Mesenteric fat pad (tissue), 1 donor: ENCODE results near the gene IL11RA. TPM values are rescaled to one million over a fixed set of nuclear protein-coding genes. Genes with fewer than 3 reads are reported as not detected.

Source experiments
- DNase-seq: peaks from one replicate; pipeline ENCODE4 v3.0.0-alpha.2; 2020; ENCODE audit warnings: low spot score
- total RNA-seq: library from RNA; stranded (reverse); fragmentation: NEBNext Ultra II Directional; extraction: Animal tissue kit (Norgen Biotek cat#: 25700); gene quantifications from one replicate; pipeline ENCODE4 v1.2.1, GENCODE V29; 2021
- donor health status: DM: yes; HTN: yes; CAD: no.

Gene IL11RA
- total RNA-seq, 1 donor from 2014 or later: 15.6 TPM

GRCh38 chr9:34684816-34685215 lies 32.8 kb downstream of the IL11RA start:
- DNase-seq: no peak

- DNase-seq: no peak
Measured at GRCh38 chr9:34685591-34685990, 33.6 kb downstream of the IL11RA start.

GRCh38 chr9:34686231-34686630 lies 34.2 kb downstream of the IL11RA start:
- no peak for DNase-seq

GRCh38 chr9:34686732-34687131 lies 34.7 kb downstream of the IL11RA start:
- DNase-seq: no peak

- DNase-seq: no peak
Measured at GRCh38 chr9:34687276-34688030, 35.5 kb downstream of the IL11RA start.

- DNase-seq: no peak
Measured at GRCh38 chr9:34688329-34689115, 36.5 kb downstream of the IL11RA start.

GRCh38 chr9:34689116-34689470 lies 37.1 kb downstream of the IL11RA start:
- no peak for DNase-seq

GRCh38 chr9:34689512-34689911 lies 37.5 kb downstream of the IL11RA start:
- no peak for DNase-seq

GRCh38 chr9:34690983-34691935 lies 39.3 kb downstream of the IL11RA start, which contains the start of gene CCL19:
Gene CCL19 (minus strand): TSS chr9:34691276. CDS start chr9:34691139, 137 bp downstream.
- DNase-seq: no peak

- DNase-seq: no peak
Measured at GRCh38 chr9:34691936-34692315, 39.9 kb downstream of the IL11RA start.

GRCh38 chr9:34693560-34693959 lies 41.6 kb downstream of the IL11RA start:
- DNase-seq: no peak

GRCh38 chr9:34694811-34695210 lies 42.8 kb downstream of the IL11RA start:
- DNase-seq: no peak

- DNase-seq: peak; percentile 92
Measured at GRCh38 chr9:34701023-34701768, 49.2 kb downstream of the IL11RA start.

- DNase-seq: peak; percentile 95
Measured at GRCh38 chr9:34701769-34702736, 50.1 kb downstream of the IL11RA start.

GRCh38 chr9:34707130-34707529 lies 55.1 kb downstream of the IL11RA start:
- DNase-seq: peak; percentile 45

- DNase-seq: peak; percentile 68
Measured at GRCh38 chr9:34709196-34709978, 57.4 kb downstream of the IL11RA start.

- DNase-seq: peak; percentile 59
Measured at GRCh38 chr9:34710023-34710422, 58.0 kb downstream of the IL11RA start, which contains the start of gene CCL21. Gene CCL21 (minus strand): TSS chr9:34710136. CDS start chr9:34710066, 70 bp downstream.
